ENCODE results near the gene TRIM47.
"Not testable (repeated sequence)": the region's sequence is repeated elsewhere in the genome, so short reads cannot be mapped to it uniquely, and the experiment has no call there.

TRIM47 gene

GRCh38 chr17:75885860-75886259 is 7.5 kb upstream of the TRIM47 start:
- H3K23ac ChIP-seq (ENCODE audit: low read length in 2 of 2); H3K79me1 ChIP-seq (replicated peaks; ENCODE audit: low read length, poor library complexity, severe bottlenecking); H3K27ac ChIP-seq (ENCODE audit: low read length, poor library complexity, severe bottlenecking); H3K4me2 ChIP-seq (ENCODE audit: low read length, poor library complexity, severe bottlenecking); H3K27me3 ChIP-seq (ENCODE audit: control insufficient read depth in 1 of 2, insufficient read depth in 1 of 2, low read length in 2 of 2); H3K9ac ChIP-seq (ENCODE audit: low read length); H2BK12ac ChIP-seq (ENCODE audit: low read length in 2 of 2); H2BK15ac ChIP-seq (ENCODE audit: low read depth, poor library complexity, severe bottlenecking); H3K4me1 ChIP-seq (ENCODE audit: control insufficient read depth, insufficient read depth, low read depth, low read length); H2BK5ac ChIP-seq (ENCODE audit: low read depth, low read length, poor library complexity, severe bottlenecking); H3K14ac ChIP-seq (ENCODE audit: low read length in 2 of 2); H4K91ac ChIP-seq (ENCODE audit: low read length); H2AK5ac ChIP-seq (ENCODE audit: low read length, severe bottlenecking); H4K8ac ChIP-seq (ENCODE audit: low read length); H2BK120ac ChIP-seq (ENCODE audit: low read depth, low read length); H3K4ac ChIP-seq (ENCODE audit: low read depth in 1 of 2, low read length in 2 of 2); DNase-seq; H3K4me3 ChIP-seq (ENCODE audit: insufficient read depth in 1 of 2, low read depth in 1 of 2, low read length in 2 of 2); H3K18ac ChIP-seq (ENCODE audit: low read depth in 1 of 2, low read length in 2 of 2); H3K9me3 ChIP-seq (ENCODE audit: control insufficient read depth, low read length); H2AFZ ChIP-seq (ENCODE audit: low read depth, low read length): not testable (repeated sequence)
- 87% methylated on average over 9 of the region's 9 CpGs for WGBS
- peaks cover 16 to 17% of the 10 kb centered on the region in 2 experiments for H3K36me3 ChIP-seq (ENCODE audit: control insufficient read depth in 1 of 2, insufficient read depth in 2 of 2, low read depth in 1 of 2, low read length in 2 of 2)

- no peak overlapping the region for H4K8ac ChIP-seq (ENCODE audit: low read length)
- no peak overlapping the region for H2BK5ac ChIP-seq (ENCODE audit: low read depth, low read length, poor library complexity, severe bottlenecking)
- peaks cover 11 to 13% of the 10 kb centered on the region in 2 experiments for H3K36me3 ChIP-seq (ENCODE audit: control insufficient read depth in 1 of 2, insufficient read depth in 2 of 2, low read depth in 1 of 2, low read length in 2 of 2)
- no peak overlapping the region for H3K18ac ChIP-seq (ENCODE audit: low read depth in 1 of 2, low read length in 2 of 2)
- H2AFZ ChIP-seq (ENCODE audit: low read depth, low read length), result no peak overlapping the region
- no peak overlapping the region for H3K4me2 ChIP-seq (ENCODE audit: low read length, poor library complexity, severe bottlenecking)
- H2BK15ac ChIP-seq (ENCODE audit: low read depth, poor library complexity, severe bottlenecking), result no peak overlapping the region
- no peaks in the 10 kb centered on the region for H3K9me3 ChIP-seq (ENCODE audit: control insufficient read depth, low read length)
- H3K23ac ChIP-seq (ENCODE audit: low read length in 2 of 2), result no peak overlapping the region
- H2BK120ac ChIP-seq (ENCODE audit: low read depth, low read length), result no peak overlapping the region
- WGBS, result 87% methylated on average over 8 of the region's 8 CpGs
- no peak overlapping the region for H3K4me3 ChIP-seq (ENCODE audit: insufficient read depth in 1 of 2, low read depth in 1 of 2, low read length in 2 of 2)
- H3K9ac ChIP-seq (ENCODE audit: low read length), result no peak overlapping the region
- H3K27ac ChIP-seq (ENCODE audit: low read length, poor library complexity, severe bottlenecking), result no peak overlapping the region
- peaks cover 0 to 3% of the 10 kb centered on the region in 2 experiments for H3K27me3 ChIP-seq (ENCODE audit: control insufficient read depth in 1 of 2, insufficient read depth in 1 of 2, low read length in 2 of 2)
- H3K14ac ChIP-seq (ENCODE audit: low read length in 2 of 2), result no peak overlapping the region
- no peak overlapping the region for H4K91ac ChIP-seq (ENCODE audit: low read length)
- H3K4me1 ChIP-seq (ENCODE audit: control insufficient read depth, insufficient read depth, low read depth, low read length), result no peaks in the 10 kb centered on the region
- no peak overlapping the region for H3K4ac ChIP-seq (ENCODE audit: low read depth in 1 of 2, low read length in 2 of 2)
- no peak for DNase-seq
- H3K79me1 ChIP-seq (replicated peaks; ENCODE audit: low read length, poor library complexity, severe bottlenecking), result no peaks in the 10 kb centered on the region
- H2AK5ac ChIP-seq (ENCODE audit: low read length, severe bottlenecking), result no peak overlapping the region
- no peak overlapping the region for H2BK12ac ChIP-seq (ENCODE audit: low read length in 2 of 2)
These were observed 7.0 kb upstream of the TRIM47 start for GRCh38 chr17:75885431-75885830.

- H3K9ac ChIP-seq (ENCODE audit: low read length), result no peak overlapping the region
- H2AFZ ChIP-seq (ENCODE audit: low read depth, low read length), result no peak overlapping the region
- peaks cover 20% of the 10 kb centered on the region for H3K4me1 ChIP-seq (ENCODE audit: control insufficient read depth, insufficient read depth, low read depth, low read length)
- H2AK5ac ChIP-seq (ENCODE audit: low read length, severe bottlenecking), result no peak overlapping the region
- no peak overlapping the region for H2BK120ac ChIP-seq (ENCODE audit: low read depth, low read length)
- H4K8ac ChIP-seq (ENCODE audit: low read length), result no peak overlapping the region
- no peak overlapping the region for H3K23ac ChIP-seq (ENCODE audit: low read length in 2 of 2)
- H3K4ac ChIP-seq (ENCODE audit: low read depth in 1 of 2, low read length in 2 of 2), result no peak overlapping the region
- no peak overlapping the region for H3K14ac ChIP-seq (ENCODE audit: low read length in 2 of 2)
- no peak overlapping the region for H2BK12ac ChIP-seq (ENCODE audit: low read length in 2 of 2)
- H3K36me3 ChIP-seq (ENCODE audit: control insufficient read depth in 1 of 2, insufficient read depth in 2 of 2, low read depth in 1 of 2, low read length in 2 of 2), result no peaks in the 10 kb centered on the region
- H3K4me3 ChIP-seq (ENCODE audit: insufficient read depth in 1 of 2, low read depth in 1 of 2, low read length in 2 of 2), result no peak overlapping the region
- no peaks in the 10 kb centered on the region for H3K79me1 ChIP-seq (replicated peaks; ENCODE audit: low read length, poor library complexity, severe bottlenecking)
- WGBS, result 93% methylated on average over 15 of the region's 15 CpGs
- no peak overlapping the region for H3K27ac ChIP-seq (ENCODE audit: low read length, poor library complexity, severe bottlenecking)
- no peak overlapping the region for H4K91ac ChIP-seq (ENCODE audit: low read length)
- no peak overlapping the region for H3K4me2 ChIP-seq (ENCODE audit: low read length, poor library complexity, severe bottlenecking)
- no peaks in the 10 kb centered on the region for H3K9me3 ChIP-seq (ENCODE audit: control insufficient read depth, low read length)
- no peak for DNase-seq
- peak overlapping the region; percentile 46 for H2BK15ac ChIP-seq (ENCODE audit: low read depth, poor library complexity, severe bottlenecking)
- no peak overlapping the region for H2BK5ac ChIP-seq (ENCODE audit: low read depth, low read length, poor library complexity, severe bottlenecking)
- peaks cover 0 to 3% of the 10 kb centered on the region in 2 experiments for H3K27me3 ChIP-seq (ENCODE audit: control insufficient read depth in 1 of 2, insufficient read depth in 1 of 2, low read length in 2 of 2)
- H3K18ac ChIP-seq (ENCODE audit: low read depth in 1 of 2, low read length in 2 of 2), result peak overlapping the region in 1 of 2 experiments; percentile 15
These were observed 3.5 kb upstream of the TRIM47 start for GRCh38 chr17:75881678-75882454.

GRCh38 chr17:75880266-75880665 is 1.9 kb upstream of the TRIM47 start:
- no peak overlapping the region for H3K27ac ChIP-seq (ENCODE audit: low read length, poor library complexity, severe bottlenecking)
- H2BK15ac ChIP-seq (ENCODE audit: low read depth, poor library complexity, severe bottlenecking), result no peak overlapping the region
- no peak overlapping the region for H2BK12ac ChIP-seq (ENCODE audit: low read length in 2 of 2)
- H3K4ac ChIP-seq (ENCODE audit: low read depth in 1 of 2, low read length in 2 of 2), result no peak overlapping the region
- no peak overlapping the region for H3K23ac ChIP-seq (ENCODE audit: low read length in 2 of 2)
- H4K91ac ChIP-seq (ENCODE audit: low read length), result no peak overlapping the region
- no peak overlapping the region for H2BK5ac ChIP-seq (ENCODE audit: low read depth, low read length, poor library complexity, severe bottlenecking)
- DNase-seq, result no peak
- H3K14ac ChIP-seq (ENCODE audit: low read length in 2 of 2), result no peak overlapping the region
- no peak overlapping the region for H2BK120ac ChIP-seq (ENCODE audit: low read depth, low read length)
- H3K9me3 ChIP-seq (ENCODE audit: control insufficient read depth, low read length), result no peaks in the 10 kb centered on the region
- no peak overlapping the region for H2AK5ac ChIP-seq (ENCODE audit: low read length, severe bottlenecking)
- H3K4me2 ChIP-seq (ENCODE audit: low read length, poor library complexity, severe bottlenecking), result no peak overlapping the region
- H3K4me1 ChIP-seq (ENCODE audit: control insufficient read depth, insufficient read depth, low read depth, low read length), result peaks cover 36% of the 10 kb centered on the region
- H2AFZ ChIP-seq (ENCODE audit: low read depth, low read length), result no peak overlapping the region
- no peak overlapping the region for H3K4me3 ChIP-seq (ENCODE audit: insufficient read depth in 1 of 2, low read depth in 1 of 2, low read length in 2 of 2)
- H3K27me3 ChIP-seq (ENCODE audit: control insufficient read depth in 1 of 2, insufficient read depth in 1 of 2, low read length in 2 of 2), result peaks cover 0 to 3% of the 10 kb centered on the region in 2 experiments
- H4K8ac ChIP-seq (ENCODE audit: low read length), result no peak overlapping the region
- H3K36me3 ChIP-seq (ENCODE audit: control insufficient read depth in 1 of 2, insufficient read depth in 2 of 2, low read depth in 1 of 2, low read length in 2 of 2), result peaks cover 7 to 10% of the 10 kb centered on the region in 2 experiments
- H3K9ac ChIP-seq (ENCODE audit: low read length), result no peak overlapping the region
- no peak overlapping the region for H3K18ac ChIP-seq (ENCODE audit: low read depth in 1 of 2, low read length in 2 of 2)
- 94% methylated on average over 7 of the region's 7 CpGs for WGBS
- peaks cover 2% of the 10 kb centered on the region for H3K79me1 ChIP-seq (replicated peaks; ENCODE audit: low read length, poor library complexity, severe bottlenecking)

All from mesenchymal stem cell (in vitro differentiated cells and primary cell).